SU-DHL-6 (cell line): Measurements from ENCODE around the gene KCND3.

Experiments used
- H2AFZ ChIP-seq: fragments of 200-600 bp; sonication (generic); 2 replicates; pipeline ENCODE4 v1.6.1; 2014; ENCODE audit warnings: low read depth, mild to moderate bottlenecking, moderate library complexity, mixed read lengths, antibody characterized with exemption, low read length; ENCODE audit not compliant: severe bottlenecking
- H3F3A ChIP-seq: fragments of 200-600 bp; shearing (Covaris generic); 2 replicates; pipeline ENCODE4 v1.6.0; 2016; ENCODE audit warnings: antibody characterized with exemption, mild to moderate bottlenecking; ENCODE audit not compliant: insufficient read depth
- H3K27ac ChIP-seq: fragments of 200-600 bp; sonication (generic); 2 replicates; pipeline ENCODE4 v1.5.1; 2016; ENCODE audit warnings: low read depth, mild to moderate bottlenecking, low read length, moderate library complexity, mixed read lengths
- H3K27me3 ChIP-seq: fragments of 200-600 bp; sonication (generic), shearing (Covaris generic); 2 replicates; pipeline ENCODE4 v1.6.0; 2014; ENCODE audit warnings: mild to moderate bottlenecking, low read length
- H3K36me3 ChIP-seq: fragments of 200-600 bp; sonication (generic); 2 replicates; pipeline ENCODE4 v1.6.1; 2014; ENCODE audit warnings: mild to moderate bottlenecking, low read length, mixed read lengths
- H3K4me2 ChIP-seq: fragments of 300-600, 200-600 bp; shearing (Covaris generic), sonication (generic); 2 replicates; pipeline ENCODE4 v1.6.0; 2014; ENCODE audit warnings: low read length, low read depth, mild to moderate bottlenecking; ENCODE audit not compliant: poor library complexity, severe bottlenecking
- H3K4me3 ChIP-seq: fragments of 200-600 bp; sonication (generic); 2 replicates; pipeline ENCODE4 v1.5.1; 2014; ENCODE audit warnings: antibody characterized with exemption, low read length, mild to moderate bottlenecking, mixed read lengths; ENCODE audit not compliant: insufficient read depth, poor library complexity, severe bottlenecking
- H3K79me2 ChIP-seq: fragments of 200-600 bp; sonication (generic); 2 replicates; pipeline ENCODE4 v1.6.1; 2014; ENCODE audit warnings: mild to moderate bottlenecking, low read length, moderate library complexity; ENCODE audit not compliant: insufficient read depth
- H3K9ac ChIP-seq: fragments of 200-600 bp; sonication (generic); 2 replicates; pipeline ENCODE4 v1.7.0; 2014; ENCODE audit warnings: mild to moderate bottlenecking, low read length
- H3K9me2 ChIP-seq: fragments of 200-600 bp; sonication (generic); replicated peaks from 2 replicates; pipeline ENCODE4 v1.6.1; 2014; ENCODE audit warnings: low read length; ENCODE audit not compliant: insufficient read depth
- H3K9me3 ChIP-seq: fragments of 200-600 bp; sonication (generic); 2 replicates; pipeline ENCODE4 v1.6.1; 2014; ENCODE audit warnings: low read length, mixed read lengths; ENCODE audit not compliant: insufficient read depth
- H4K20me1 ChIP-seq: fragments of 200-600 bp; sonication (generic); 2 replicates; pipeline ENCODE4 v1.6.1; 2014; ENCODE audit warnings: low read depth, mild to moderate bottlenecking, antibody characterized with exemption, low read length, moderate library complexity, mixed read lengths
- CTCF ChIP-seq: fragments of 200-600 bp; sonication (generic); IDR thresholded peaks from one replicate; pipeline ENCODE4 v1.5.1; 2017; ENCODE audit warnings: antibody characterized with exemption, mild to moderate bottlenecking, low read length, moderate library complexity; ENCODE audit not compliant: insufficient read depth, poor library complexity, severe bottlenecking
- EZH2phosphoT487 ChIP-seq: fragments of 200-600 bp; sonication (generic), shearing (Covaris generic); conservative IDR thresholded peaks from 2 replicates; pipeline ENCODE4 v1.6.1; 2018; ENCODE audit warnings: mild to moderate bottlenecking, antibody characterized with exemption, low read length, moderate library complexity, mixed read lengths

Gene KCND3

GRCh38 chr1:111746614-111746999 is 242.9 kb downstream of the KCND3 start:
- no peaks in the 10 kb centered on the region for H3K9me2 ChIP-seq
- no peak overlapping the region for H3K4me3 ChIP-seq
- H3K9me3 ChIP-seq, result no peaks in the 10 kb centered on the region
- H3K27me3 ChIP-seq, result no peaks in the 10 kb centered on the region
- H3K79me2 ChIP-seq, result no peaks in the 10 kb centered on the region
- TF ChIP-seq EZH2phosphoT487 (no peak), CTCF (no peak)
- no peaks in the 10 kb centered on the region for H3F3A ChIP-seq
- no peak overlapping the region for H3K9ac ChIP-seq
- no peaks in the 10 kb centered on the region for H4K20me1 ChIP-seq
- H3K4me2 ChIP-seq, result no peak overlapping the region
- H3K36me3 ChIP-seq, result no peaks in the 10 kb centered on the region
- no peak overlapping the region for H3K27ac ChIP-seq
- H2AFZ ChIP-seq, result no peak overlapping the region

- Histone ChIP-seq H3K4me3 (no peak overlapping the region), H3K36me3 (no peaks in the 10 kb centered on the region), H3K27ac (no peak overlapping the region), H3K79me2 (no peaks in the 10 kb centered on the region), H4K20me1 (no peaks in the 10 kb centered on the region), H3K9me3 (no peaks in the 10 kb centered on the region), H3K9me2 (no peaks in the 10 kb centered on the region), H2AFZ (no peak overlapping the region), H3K4me2 (no peak overlapping the region), H3F3A (no peaks in the 10 kb centered on the region), H3K27me3 (no peaks in the 10 kb centered on the region), H3K9ac (no peak overlapping the region)
- no peak for TF ChIP-seq CTCF
- no peak for TF ChIP-seq EZH2phosphoT487
Observed at GRCh38 chr1:111745675-111746613, 243.5 kb downstream of the KCND3 start.

- no peaks in the 10 kb centered on the region for H3K9me3 ChIP-seq
- TF ChIP-seq EZH2phosphoT487 (no peak), CTCF (no peak)
- H3K27me3 ChIP-seq, result no peaks in the 10 kb centered on the region
- H3K9ac ChIP-seq, result no peak overlapping the region
- H3K9me2 ChIP-seq, result no peaks in the 10 kb centered on the region
- no peaks in the 10 kb centered on the region for H4K20me1 ChIP-seq
- no peak overlapping the region for H3K4me2 ChIP-seq
- H3F3A ChIP-seq, result no peaks in the 10 kb centered on the region
- H2AFZ ChIP-seq, result no peak overlapping the region
- H3K36me3 ChIP-seq, result no peaks in the 10 kb centered on the region
- no peaks in the 10 kb centered on the region for H3K79me2 ChIP-seq
- H3K4me3 ChIP-seq, result no peak overlapping the region
- no peak overlapping the region for H3K27ac ChIP-seq
Observed at GRCh38 chr1:111743679-111744101, 245.8 kb downstream of the KCND3 start.
